HG02973 (cell line): ENCODE measurements around the gene ZNF138.
"Not testable (repeated sequence)": the region's sequence is repeated elsewhere in the genome, so short reads cannot be mapped to it uniquely, and the experiment has no call there.

ENCODE experiments used
- ATAC-seq: cut with Tn5 transposase; IDR thresholded peaks from one replicate; pipeline ENCODE4 v1.9.1; 2021; ENCODE audit warnings: moderate library complexity; ENCODE audit not compliant: unreplicated experiment

Gene ZNF138

GRCh38 chr7:64794171-64794844 lies at the start of gene ZNF138:
ZNF138 (plus strand) TSS chr7:64794428; CDS start chr7:64794569, 141 bp downstream.
- peak; percentile 100 for ATAC-seq

DNA sequence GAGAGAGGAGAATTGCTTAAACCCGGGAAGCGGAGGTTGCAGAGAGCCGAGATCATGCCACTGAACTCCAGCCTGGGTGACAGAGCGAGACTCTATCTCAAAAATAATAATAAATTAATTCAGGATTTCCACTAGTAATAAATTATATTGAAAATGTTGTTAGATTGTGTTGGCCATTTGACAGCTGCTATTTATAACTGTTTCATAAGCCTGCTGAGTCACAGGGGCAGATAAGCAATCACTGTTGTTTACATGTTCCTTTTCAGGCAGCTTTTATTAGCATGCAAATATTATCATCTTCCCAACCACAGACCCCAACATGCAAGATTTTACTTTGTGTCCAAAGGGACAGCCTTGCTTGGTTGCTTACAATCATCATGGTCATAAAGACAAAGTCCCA lies 49.5 kb upstream of the ZNF138 start:
- ATAC-seq = no peak

DNA sequence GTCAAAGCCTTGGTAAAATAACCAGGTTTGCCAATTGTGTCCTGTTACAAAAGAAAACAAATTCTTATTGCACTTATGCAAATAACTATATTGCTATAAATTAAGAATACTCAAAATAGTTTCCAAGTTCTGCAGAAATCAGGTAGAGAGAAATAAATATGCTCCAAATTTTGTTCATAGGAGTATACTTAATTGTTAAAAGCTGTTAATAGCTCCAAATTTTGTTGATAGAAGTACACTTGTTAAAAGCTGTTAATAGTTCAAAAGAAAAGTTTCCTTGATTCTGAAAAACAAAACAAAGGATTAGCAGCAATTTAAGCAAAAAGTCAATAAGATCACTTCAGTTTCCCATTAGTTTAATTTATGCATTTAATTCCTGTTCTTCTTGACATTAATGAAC lies 46.4 kb upstream of the ZNF138 start:
- no peak for ATAC-seq

DNA sequence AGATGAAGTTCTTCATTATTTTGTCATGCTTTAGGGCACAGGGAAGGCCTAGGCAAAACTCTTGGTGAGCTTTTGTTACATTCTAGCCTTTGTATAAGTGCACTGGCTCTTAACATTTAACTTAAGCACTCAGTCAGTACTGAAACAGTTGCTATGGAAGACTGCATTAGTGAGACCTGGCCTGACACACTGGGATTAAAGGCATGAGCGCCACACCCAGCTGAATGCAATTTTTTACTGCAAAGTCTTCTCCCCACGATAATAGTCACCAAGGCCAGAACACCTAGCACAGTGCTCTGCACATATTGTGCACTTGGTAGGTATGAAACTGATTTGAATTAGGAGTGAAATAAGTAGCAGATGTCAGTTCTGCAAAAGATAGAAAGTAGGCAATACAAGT lies 41.2 kb upstream of the ZNF138 start:
- no peak for ATAC-seq

- no peak for ATAC-seq
Measured at GRCh38 chr7:64755865-64756264, 38.4 kb upstream of the ZNF138 start.

- ATAC-seq = no peak
Measured at GRCh38 chr7:64758151-64758550, 36.1 kb upstream of the ZNF138 start.

DNA sequence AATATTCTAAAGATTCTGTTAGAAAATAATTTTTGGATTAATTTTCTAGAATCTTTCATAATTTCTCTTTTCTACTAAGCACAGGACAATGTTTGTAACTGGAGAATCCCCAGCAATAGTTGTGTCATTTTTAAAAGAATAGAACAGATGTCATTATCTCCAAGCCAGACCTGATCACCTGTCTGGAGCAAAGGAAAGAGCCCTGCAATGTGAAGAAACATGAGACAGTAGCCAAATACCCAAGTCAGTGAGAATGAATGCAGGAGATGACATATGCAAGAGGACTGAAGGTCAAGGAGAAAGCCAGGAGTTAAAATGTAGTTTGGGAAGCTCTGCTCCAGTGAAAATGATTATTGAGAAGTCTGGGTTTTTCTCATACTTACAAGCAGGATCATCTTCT lies 25.4 kb upstream of the ZNF138 start:
- ATAC-seq = no peak

DNA sequence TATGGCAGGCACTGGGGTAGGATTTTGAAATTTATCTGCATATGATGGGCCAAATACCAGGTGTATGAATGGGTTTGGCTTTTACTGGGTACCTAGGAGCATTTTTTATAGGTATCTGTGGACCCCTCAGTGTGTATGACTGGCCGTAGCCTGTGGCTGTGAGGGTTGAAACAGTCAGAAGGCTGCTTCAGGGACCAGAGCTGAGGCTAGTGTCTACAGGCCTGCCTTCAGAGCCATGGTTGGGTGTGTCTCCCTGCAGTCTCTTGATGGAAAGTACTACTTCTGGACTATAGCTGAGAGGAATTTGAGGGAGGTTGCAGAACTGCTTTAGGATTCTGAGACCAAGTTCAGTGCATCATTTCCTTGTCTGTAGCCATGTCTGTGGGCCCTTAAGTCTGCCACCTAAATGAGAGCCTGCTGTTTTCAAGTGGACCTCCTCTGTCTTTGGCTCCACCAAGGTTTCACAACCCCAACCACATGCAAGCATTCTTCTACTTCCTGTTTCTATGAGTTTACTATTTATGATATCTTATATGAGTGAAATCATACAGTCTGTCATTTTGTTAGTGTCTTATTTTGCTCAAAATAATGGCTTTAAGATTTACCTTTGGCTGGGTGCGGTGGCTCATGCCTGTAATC lies 19.9 kb upstream of the ZNF138 start:
- no peak for ATAC-seq

GRCh38 chr7:64775289-64775688 lies 18.9 kb upstream of the ZNF138 start:
- no peak for ATAC-seq

DNA sequence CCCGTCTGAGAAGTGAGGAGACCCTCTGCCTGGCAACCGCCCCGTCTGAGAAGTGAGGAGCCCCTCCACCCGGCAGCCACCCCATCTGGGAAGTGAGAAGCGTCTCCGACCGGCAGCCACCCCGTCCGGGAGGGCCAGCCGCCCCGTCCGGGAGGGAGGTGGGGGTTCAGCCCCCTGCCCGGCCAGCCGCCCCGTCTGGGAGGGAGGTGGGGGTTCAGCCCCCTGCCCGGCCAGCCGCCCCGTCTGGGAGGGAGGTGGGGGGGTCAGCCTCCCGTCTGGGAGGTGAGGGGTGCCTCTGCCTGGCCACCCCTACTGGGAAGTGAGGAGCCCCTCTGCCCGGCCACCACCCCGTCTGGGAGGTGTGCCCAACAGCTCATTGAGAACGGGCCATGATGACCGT lies 9.4 kb upstream of the ZNF138 start:
- ATAC-seq = not testable (repeated sequence)

DNA sequence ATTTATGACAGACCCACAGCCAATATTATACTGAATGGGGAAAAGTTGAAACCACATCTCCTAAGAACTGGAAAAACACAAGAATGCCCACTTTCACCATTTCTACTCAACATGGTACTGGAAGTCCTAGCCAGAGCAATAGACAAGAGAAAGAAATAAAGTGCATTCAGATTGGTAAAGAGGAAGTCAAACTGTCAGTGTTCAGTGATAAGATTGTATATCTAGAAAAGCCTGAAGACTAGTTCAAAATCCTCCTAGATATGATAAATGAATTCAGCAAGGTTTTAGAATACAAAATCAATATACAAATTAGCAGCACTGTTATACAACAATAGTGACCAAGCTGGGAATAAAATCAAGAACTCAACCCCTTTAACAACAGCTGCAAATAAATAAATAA lies 6.9 kb upstream of the ZNF138 start:
- no peak for ATAC-seq

DNA sequence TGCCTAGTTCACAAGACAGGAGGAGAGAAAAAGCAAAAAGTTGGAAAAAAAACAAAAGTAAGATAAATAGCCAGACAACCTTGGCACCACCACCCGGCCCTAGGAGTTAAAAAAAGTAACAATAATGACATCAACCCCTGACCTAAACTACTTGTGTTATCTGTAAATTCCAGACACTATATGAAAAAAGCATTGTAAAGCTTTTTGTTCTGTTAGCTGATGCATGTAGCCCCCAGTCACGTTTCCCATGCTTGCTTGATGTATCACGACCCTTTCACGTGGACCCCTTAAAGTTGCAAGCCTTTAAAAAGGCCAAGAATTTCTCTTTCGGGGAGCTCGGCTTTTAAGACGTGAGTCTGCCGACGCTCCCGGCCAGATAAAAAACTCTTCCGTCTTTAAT lies 5.0 kb upstream of the ZNF138 start:
- ATAC-seq = not testable (repeated sequence)

GRCh38 chr7:64793106-64793755 lies 997 bp upstream of the ZNF138 start:
- ATAC-seq = no peak

GRCh38 chr7:64795176-64795575 lies 948 bp downstream of the ZNF138 start:
- no peak for ATAC-seq

GRCh38 chr7:64799169-64799568 lies 4.9 kb downstream of the ZNF138 start:
- not testable (repeated sequence) for ATAC-seq

DNA sequence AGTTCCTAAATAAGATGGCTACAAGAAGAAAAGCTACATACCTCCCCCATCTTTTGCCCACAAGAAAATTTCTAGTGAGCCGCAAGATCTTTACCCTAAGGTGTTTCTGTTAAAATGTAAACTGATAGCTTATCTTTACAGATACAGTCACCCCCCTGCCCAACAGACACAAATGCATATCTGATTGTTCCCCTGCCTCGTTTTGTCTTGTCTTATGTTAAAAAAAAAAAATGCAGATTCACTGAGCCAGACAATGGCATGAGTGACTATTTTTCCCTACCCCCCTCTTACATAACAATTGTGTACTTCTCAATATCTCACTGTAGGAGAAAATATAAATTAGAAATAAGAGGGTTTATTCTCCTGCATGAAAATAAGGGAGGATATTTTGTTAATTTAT lies 8.5 kb downstream of the ZNF138 start:
- ATAC-seq = no peak

DNA sequence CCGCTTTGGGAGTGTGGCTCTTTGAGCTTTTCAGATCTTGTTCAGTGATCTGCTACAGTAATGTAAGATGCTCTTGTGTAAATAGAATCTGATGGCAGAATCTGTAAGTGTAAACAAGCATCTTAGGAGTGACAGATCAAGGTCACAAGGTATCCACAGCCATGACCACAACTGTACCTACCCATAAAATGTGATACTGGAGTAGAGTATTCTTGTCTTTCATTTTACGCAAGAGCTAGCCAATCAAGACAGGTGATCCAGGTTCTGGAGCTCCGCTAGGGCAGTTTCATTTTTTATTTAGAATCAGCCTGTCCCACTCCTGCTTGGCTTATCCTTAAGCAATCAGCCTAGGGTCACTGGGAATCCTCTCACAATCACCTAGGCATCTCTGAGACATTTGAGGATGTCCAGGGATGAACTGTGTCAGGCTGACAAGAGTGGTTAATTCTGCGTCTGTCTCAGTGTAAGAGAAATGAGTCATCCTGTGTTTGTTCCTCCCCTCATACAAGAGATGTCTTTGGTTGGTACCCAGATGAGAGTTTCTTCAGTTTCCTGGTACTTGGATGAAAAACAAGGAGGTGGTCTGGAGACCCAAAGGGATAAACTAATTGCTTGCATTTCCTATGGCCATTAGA lies 13.6 kb downstream of the ZNF138 start:
- no peak for ATAC-seq

DNA sequence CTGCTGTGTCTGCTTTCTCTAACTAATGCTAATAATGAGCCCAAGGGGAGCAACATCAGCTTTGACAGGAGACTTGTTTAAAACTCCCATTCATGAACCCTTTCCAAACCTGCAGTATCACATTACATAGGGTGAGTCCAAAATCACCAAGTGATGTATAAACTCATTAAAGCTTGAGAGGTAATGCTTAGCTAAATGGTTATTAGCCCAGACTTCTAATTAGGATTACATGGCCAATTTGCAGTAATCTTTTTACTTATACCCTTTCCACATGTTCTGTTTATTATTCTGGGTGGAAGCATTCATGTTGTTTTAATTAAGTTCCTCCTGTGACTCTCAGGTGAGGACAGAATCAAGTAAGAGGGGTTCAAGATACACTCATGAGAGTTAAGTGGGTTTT lies 17.5 kb downstream of the ZNF138 start:
- ATAC-seq = no peak

GRCh38 chr7:64830926-64831325 lies 36.7 kb downstream of the ZNF138 start:
- no peak for ATAC-seq

- no peak for ATAC-seq
Measured at GRCh38 chr7:64832136-64832535, 37.9 kb downstream of the ZNF138 start.

DNA sequence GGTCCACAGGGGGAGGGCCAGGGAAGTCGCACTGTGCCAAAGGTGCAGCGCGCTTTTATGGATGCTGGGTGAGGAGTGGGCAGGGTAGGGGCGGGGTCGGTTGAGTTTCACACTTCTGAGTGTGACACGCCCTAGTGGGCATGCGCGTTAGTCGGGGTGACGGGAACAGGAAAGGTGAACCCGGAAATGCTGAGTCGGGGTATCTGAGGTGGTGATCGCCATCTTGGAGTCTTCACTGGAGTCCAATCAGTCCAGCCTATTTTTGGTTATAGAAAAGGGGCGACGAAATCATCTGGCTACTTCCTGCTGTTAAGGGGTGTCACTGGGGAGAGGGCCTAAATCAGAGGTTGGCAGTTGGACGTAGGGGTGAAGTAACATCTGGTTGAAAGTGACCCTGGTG lies 40.8 kb downstream of the ZNF138 start:
- no peak for ATAC-seq

DNA sequence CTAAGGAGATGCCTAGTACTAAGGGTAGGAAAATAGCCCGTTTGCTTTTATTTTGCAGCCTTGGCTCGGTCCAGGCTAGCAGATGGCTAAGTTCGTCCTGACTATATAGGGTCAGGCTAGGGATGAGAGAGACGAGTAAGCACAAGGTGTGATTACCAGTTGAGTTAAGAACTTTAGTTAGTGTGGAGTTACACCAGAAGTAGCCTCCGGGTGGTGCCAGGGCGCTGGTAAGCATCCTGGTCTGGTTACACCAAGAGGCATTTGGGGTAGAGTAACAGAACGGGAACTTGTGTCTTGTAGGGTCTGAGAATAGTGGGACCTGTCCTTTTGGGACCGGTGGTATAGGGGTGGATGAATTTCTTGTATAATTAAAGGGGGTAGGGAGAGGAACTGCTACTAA lies 41.6 kb downstream of the ZNF138 start:
- not testable (repeated sequence) for ATAC-seq
